HEK293T (cell line): ENCODE data around the gene GBGT1.

Source experiments
- ARNT ChIP-seq: fragments of 450-650 bp; IDR thresholded peaks from 2 replicates; pipeline ENCODE4 v1.6.1; 2017; ENCODE audit warnings: mild to moderate bottlenecking
- BHLHE40 ChIP-seq: fragments of 450-650 bp; IDR thresholded peaks from 2 replicates; pipeline ENCODE4 v1.6.1; 2016; ENCODE audit warnings: mild to moderate bottlenecking, moderate library complexity, borderline replicate concordance
- ELF4 ChIP-seq: fragments of 450-650 bp; IDR thresholded peaks from 2 replicates; pipeline ENCODE4 v1.6.1; 2017; ENCODE audit warnings: antibody characterized with exemption
- FOXA1 ChIP-seq: fragments of 450-650 bp; IDR thresholded peaks from 2 replicates; pipeline ENCODE4 v1.6.1; 2016; ENCODE audit warnings: mild to moderate bottlenecking
- FOXM1 ChIP-seq: fragments of 450-650 bp; IDR thresholded peaks from 2 replicates; pipeline ENCODE4 v1.6.1; 2017; ENCODE audit warnings: mild to moderate bottlenecking, borderline replicate concordance
- HDGF ChIP-seq: fragments of 450-650 bp; IDR thresholded peaks from 2 replicates; pipeline ENCODE4 v1.6.1; 2017; ENCODE audit warnings: antibody characterized with exemption, borderline replicate concordance
- L3MBTL2 ChIP-seq: fragments of 450-650 bp; conservative IDR thresholded peaks from 2 replicates; pipeline ENCODE4 v1.6.1; 2016; ENCODE audit warnings: mild to moderate bottlenecking
- NFRKB ChIP-seq: fragments of 450-650 bp; IDR thresholded peaks from 2 replicates; pipeline ENCODE4 v1.6.1; 2016; ENCODE audit warnings: mild to moderate bottlenecking, moderate library complexity
- SUZ12 ChIP-seq: fragments of 450-650 bp; IDR thresholded peaks from 2 replicates; pipeline ENCODE4 v1.6.1; 2016; ENCODE audit warnings: mild to moderate bottlenecking
- TARDBP ChIP-seq: fragments of 450-650 bp; IDR thresholded peaks from 2 replicates; pipeline ENCODE4 v1.6.1; 2016

DNA sequence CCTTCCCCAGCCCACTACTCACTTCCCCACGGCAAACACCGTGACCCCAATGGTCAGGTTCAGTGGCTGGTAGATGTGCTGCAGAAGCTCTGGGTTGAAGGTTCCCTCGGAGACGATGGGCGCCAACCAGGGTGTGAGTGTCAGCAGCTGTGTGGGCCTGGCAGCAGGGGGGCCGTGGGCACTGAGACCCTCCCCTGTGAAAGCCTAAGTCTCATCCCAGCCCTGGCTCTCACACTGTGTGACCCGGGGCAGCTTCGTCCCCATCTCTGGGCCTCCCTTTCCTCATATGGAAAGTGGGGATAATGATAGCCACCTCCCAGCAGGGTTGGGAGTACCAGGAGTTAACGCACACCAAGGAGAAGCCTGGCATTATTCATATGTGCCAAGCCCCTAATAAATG, 8.6 kb downstream of the GBGT1 start:
- TF ChIP-seq ARNT (no peak), L3MBTL2 (no peak), BHLHE40 (no peak), TARDBP (no peak), NFRKB (no peak), FOXM1 (no peak), SUZ12 (no peak), HDGF (no peak), FOXA1 (no peak), ELF4 (no peak)
